Esophagus (tissue), 2 donors: ENCODE measurements around the gene SVEP1. TPM values are rescaled to one million over a fixed set of nuclear protein-coding genes. Genes with fewer than 3 reads are reported as not detected.
"Not testable (repeated sequence)": the region's sequence is repeated elsewhere in the genome, so short reads cannot be mapped to it uniquely, and the experiment has no call there.

Experiments used
- H3K27ac ChIP-seq, 2 donors: one replicate each; pipeline ENCODE4 v1.5.1; 2013; ENCODE audit warnings: low read depth in 2 of 2, mild to moderate bottlenecking in 2 of 2, inconsistent platforms in 1 of 2, low read length in 1 of 2, moderate library complexity in 1 of 2
- H3K27me3 ChIP-seq, 2 donors: one replicate each; pipeline ENCODE4 v1.6.1; 2013; ENCODE audit warnings: low read length in 2 of 2, control low read depth in 1 of 2, mild to moderate bottlenecking in 1 of 2; ENCODE audit not compliant: insufficient read depth in 2 of 2, control insufficient read depth in 1 of 2
- H3K36me3 ChIP-seq, 2 donors: one replicate each; pipeline ENCODE4 v1.6.1; 2013; ENCODE audit warnings: low read length in 1 of 2; ENCODE audit not compliant: control insufficient read depth in 2 of 2, insufficient read depth in 2 of 2
- H3K4me1 ChIP-seq, 2 donors: one replicate each; pipeline ENCODE4 v1.6.1; 2013; ENCODE audit warnings: low read length in 1 of 2; ENCODE audit not compliant: control insufficient read depth in 2 of 2, insufficient read depth in 2 of 2
- H3K4me3 ChIP-seq, 2 donors: one replicate each; pipeline ENCODE4 v1.5.1; 2013; ENCODE audit warnings: low read length in 2 of 2, mild to moderate bottlenecking in 2 of 2, low read depth in 1 of 2, moderate library complexity in 1 of 2
- H3K9me3 ChIP-seq, 2 donors: one replicate each; pipeline ENCODE4 v1.6.1; 2013; ENCODE audit warnings: mild to moderate bottlenecking in 2 of 2, low read depth in 1 of 2, low read length in 1 of 2, moderate library complexity in 1 of 2; ENCODE audit not compliant: control insufficient read depth in 2 of 2, insufficient read depth in 1 of 2
- WGBS, 2 donors: extraction: QIAGEN DNeasy Blood & Tissue Kit; methylation state at CpG; one replicate each; pipeline ENCODE4 v1.1.7; 2013; 5-methylcytosine and 5-hydroxymethylcytosine counted together
- polyA plus RNA-seq, 2 donors: library from polyadenylated mRNA; stranded (reverse); fragments of 200-250 nt; gene quantifications; one replicate each; pipeline ENCODE4 v1.2.3, GENCODE V29; 2013
- donor health status: healthy with polysubstance abuse.
- donor health status: Bipolar disorder and iron deficiency.

The SVEP1 gene
- polyA plus RNA-seq, 2 donors = 0.18 to 0.71 TPM

- Histone ChIP-seq H3K9me3 (no peaks in the 10 kb centered on the region), H3K27me3 (no peaks in the 10 kb centered on the region), H3K4me1 (no peaks in the 10 kb centered on the region), H3K36me3 (no peaks in the 10 kb centered on the region), H3K4me3 (no peak overlapping the region), H3K27ac (no peak overlapping the region)
- WGBS, 2 donors = 76% methylated on average over 2 of the region's 2 CpGs
These were observed 165.1 kb downstream of the SVEP1 start for GRCh38 chr9:110414471-110414870.

GRCh38 chr9:110410961-110411360 lies 168.6 kb downstream of the SVEP1 start:
- Histone ChIP-seq H3K36me3 (no peaks in the 10 kb centered on the region), H3K4me1 (no peaks in the 10 kb centered on the region), H3K9me3 (peaks cover 0 to 4% of the 10 kb centered on the region in 2 donors), H3K27me3 (no peaks in the 10 kb centered on the region), H3K27ac (no peak overlapping the region), H3K4me3 (no peak overlapping the region)
- WGBS, 2 donors = 88 to 90% methylated on average over 5 of the region's 5 CpGs

- Histone ChIP-seq H3K9me3 (peaks cover 0 to 4% of the 10 kb centered on the region in 2 donors), H3K4me3 (no peak overlapping the region)
- WGBS, 2 donors = 72 to 80% methylated on average over 7 of the region's 7 CpGs
These were observed 170.9 kb downstream of the SVEP1 start for GRCh38 chr9:110408598-110408997.

GRCh38 chr9:110405858-110406443 lies 173.6 kb downstream of the SVEP1 start:
- Histone ChIP-seq H3K4me3 (no peak overlapping the region), H3K36me3 (no peaks in the 10 kb centered on the region), H3K27me3 (no peaks in the 10 kb centered on the region), H3K9me3 (peaks cover 0 to 4% of the 10 kb centered on the region in 2 donors), H3K27ac (no peak overlapping the region), H3K4me1 (no peaks in the 10 kb centered on the region)
- WGBS, 2 donors = 78 to 80% methylated on average over 9 of the region's 9 CpGs

More at GRCh38 chr9:110408598-110408997, 170.9 kb downstream of the SVEP1 start:
- Histone ChIP-seq H3K27ac (no peak overlapping the region), H3K36me3 (no peaks in the 10 kb centered on the region), H3K4me1 (no peaks in the 10 kb centered on the region), H3K27me3 (no peaks in the 10 kb centered on the region)

GRCh38 chr9:110404473-110404872 lies 175.1 kb downstream of the SVEP1 start:
- Histone ChIP-seq H3K27ac (no peak overlapping the region), H3K4me1 (no peaks in the 10 kb centered on the region), H3K9me3 (peaks cover 0 to 4% of the 10 kb centered on the region in 2 donors), H3K4me3 (no peak overlapping the region), H3K27me3 (no peaks in the 10 kb centered on the region), H3K36me3 (no peaks in the 10 kb centered on the region)
- WGBS, 2 donors = 83 to 91% methylated on average over 4 of the region's 4 CpGs

GRCh38 chr9:110399983-110400382 lies 179.6 kb downstream of the SVEP1 start:
- Histone ChIP-seq H3K9me3 (no peaks in the 10 kb centered on the region), H3K4me1 (no peaks in the 10 kb centered on the region), H3K36me3 (no peaks in the 10 kb centered on the region), H3K27me3 (no peaks in the 10 kb centered on the region), H3K4me3 (no peak overlapping the region), H3K27ac (no peak overlapping the region)
- WGBS, 2 donors = 48 to 53% methylated on average over 4 of the region's 4 CpGs

- WGBS, 2 donors = 93% methylated on average over 1 of the region's 2 CpGs
These were observed 180.5 kb downstream of the SVEP1 start for GRCh38 chr9:110398992-110399391.

GRCh38 chr9:110391826-110392485 lies 187.6 kb downstream of the SVEP1 start:
- 57 to 88% methylated on average over 2 of the region's 2 CpGs for WGBS, 2 donors
- Histone ChIP-seq H3K4me1 (no peaks in the 10 kb centered on the region), H3K9me3 (no peaks in the 10 kb centered on the region), H3K27me3 (no peaks in the 10 kb centered on the region), H3K27ac (no peak overlapping the region), H3K4me3 (no peak overlapping the region), H3K36me3 (no peaks in the 10 kb centered on the region)

More at GRCh38 chr9:110398992-110399391, 180.5 kb downstream of the SVEP1 start:
- H3K9me3 ChIP-seq, H3K4me1 ChIP-seq, H3K4me3 ChIP-seq, H3K36me3 ChIP-seq, H3K27ac ChIP-seq, H3K27me3 ChIP-seq: not testable (repeated sequence)

GRCh38 chr9:110389148-110389750 lies 190.3 kb downstream of the SVEP1 start:
- no peaks in the 10 kb centered on the region for H3K4me1 ChIP-seq
- H3K9me3 ChIP-seq = no peaks in the 10 kb centered on the region
- H3K27ac ChIP-seq = no peak overlapping the region
- H3K27me3 ChIP-seq = peaks cover 0 to under 1% of the 10 kb centered on the region in 2 donors
- WGBS, 2 donors = 63 to 83% methylated on average over 3 of the region's 3 CpGs
- H3K4me3 ChIP-seq = no peak overlapping the region
- no peaks in the 10 kb centered on the region for H3K36me3 ChIP-seq
